Activated CD4-positive, alpha-beta T cell treated with anti-CD3 and anti-CD28 coated beads, Interleukin-2, amount 50 U/mL, for 4 hours (primary cell): ENCODE results near the gene NEK9.
"Not testable (repeated sequence)": the region's sequence is repeated elsewhere in the genome, so short reads cannot be mapped to it uniquely, and the experiment has no call there.

Experiments used
- DNase-seq, 2 experiments: peaks; one replicate each; pipeline ENCODE4 v3.0.0-alpha.2; 2020

NEK9 gene

DNA sequence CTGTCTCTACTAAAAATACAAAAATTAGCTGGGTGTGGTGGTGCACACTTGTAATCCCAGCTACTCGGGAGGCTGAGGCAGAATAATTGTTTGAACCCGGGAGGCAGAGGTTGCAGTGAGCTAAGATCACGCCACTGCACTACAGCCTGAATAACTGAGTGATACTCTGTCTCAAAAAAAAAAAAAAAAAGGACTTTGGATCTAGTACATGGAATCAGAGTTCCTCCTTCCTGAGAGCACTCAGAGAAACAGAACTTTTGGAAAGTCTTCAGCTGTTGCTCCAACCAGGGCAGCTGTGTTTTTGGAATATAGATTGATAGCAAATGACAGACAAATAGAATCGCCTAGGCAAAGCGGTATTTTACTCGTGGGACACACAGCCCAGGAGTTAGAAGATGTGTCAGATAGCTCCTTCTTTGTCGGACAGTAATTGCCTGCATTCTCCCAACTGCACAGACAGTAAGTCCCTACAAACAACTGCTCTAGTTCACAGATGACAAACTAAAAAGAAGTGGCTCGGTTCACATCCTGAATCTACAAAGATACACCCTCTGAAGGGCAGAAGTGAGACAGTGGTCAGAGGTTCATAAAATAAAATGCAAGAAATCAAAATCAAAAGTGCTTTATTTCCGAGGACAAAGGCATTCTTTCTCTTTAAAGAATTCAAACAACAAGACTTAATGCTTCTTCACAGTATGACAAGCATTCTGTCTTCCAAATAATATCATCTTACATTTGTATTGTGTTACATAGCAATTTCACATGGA lies 17.1 kb upstream of the NEK9 start:
- DNase-seq, result no peak

DNA sequence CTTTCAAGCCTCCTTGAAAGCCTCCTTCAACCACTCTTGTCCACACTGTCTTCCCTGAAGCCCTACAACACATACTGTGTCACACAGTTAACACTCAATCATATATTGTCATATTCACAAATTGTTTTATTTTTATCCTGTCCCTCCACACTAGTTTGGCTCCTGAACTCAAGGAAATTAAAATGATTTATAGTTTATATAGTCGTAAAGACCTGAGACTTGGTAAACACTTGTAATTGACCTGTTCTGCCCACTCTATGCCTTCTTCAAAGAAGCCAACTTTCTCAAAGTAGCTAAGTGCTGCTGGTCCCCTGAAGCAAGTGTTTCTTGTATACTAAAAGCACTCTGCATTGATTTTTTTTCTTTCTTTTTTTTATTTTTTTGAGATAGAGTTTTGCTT lies 15.6 kb upstream of the NEK9 start:
- DNase-seq, result no peak

DNA sequence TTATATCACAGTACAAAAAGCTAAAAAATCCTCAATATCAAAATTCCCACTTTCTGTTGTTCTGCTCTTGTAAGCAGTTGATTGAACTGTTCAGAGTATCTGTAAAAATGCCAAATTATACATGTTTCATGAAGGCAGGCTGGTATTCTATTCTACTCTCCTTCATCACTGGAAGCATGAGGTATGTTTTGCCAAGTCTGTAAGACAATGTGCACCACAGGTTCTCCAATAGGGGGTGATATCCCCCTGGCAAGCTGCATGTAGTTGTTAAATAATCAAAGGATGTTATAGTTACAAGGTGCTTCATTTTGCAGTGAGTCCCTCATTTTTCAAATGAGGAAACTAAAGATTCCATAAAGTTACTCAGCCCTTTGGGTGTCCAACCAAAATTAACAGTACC lies 15.1 kb upstream of the NEK9 start:
- DNase-seq, result no peak

DNA sequence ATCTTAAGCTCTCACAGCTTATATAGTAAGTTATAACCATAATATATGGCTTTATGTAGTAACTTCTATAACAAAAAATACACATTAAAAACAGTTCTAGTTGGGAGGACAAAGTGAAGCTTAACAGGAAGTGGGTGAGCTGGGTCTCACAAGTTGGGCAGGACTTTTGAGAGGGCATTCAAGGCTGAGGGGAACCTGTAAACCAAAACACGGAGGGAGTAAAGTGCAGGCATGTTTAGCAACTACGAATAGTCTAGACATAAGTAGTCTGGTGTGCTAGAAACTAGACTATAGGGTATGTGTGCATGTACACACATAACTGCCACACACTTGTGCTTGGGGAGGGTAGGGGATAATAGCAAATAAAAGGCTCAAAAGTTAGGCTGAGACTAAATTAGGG lies 14.2 kb upstream of the NEK9 start:
- DNase-seq, result no peak

DNA sequence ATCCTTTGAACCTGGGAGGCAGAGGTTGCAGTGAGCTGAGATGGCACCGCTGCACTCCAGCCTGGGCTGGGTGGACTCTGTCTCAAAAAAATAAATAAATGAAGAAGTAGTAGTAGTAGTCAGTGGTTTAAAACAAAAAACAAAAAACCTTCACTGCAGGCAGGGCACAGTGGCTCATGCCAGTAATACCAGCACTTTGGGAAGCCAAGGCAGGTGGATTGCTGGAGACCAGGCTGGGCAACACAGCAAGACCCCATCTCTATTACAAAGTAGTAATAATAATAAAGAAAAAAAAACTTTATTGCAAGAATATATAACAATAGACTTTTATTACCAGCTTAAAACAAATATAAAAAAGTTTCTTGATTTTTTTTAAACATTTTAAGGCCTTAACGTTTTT lies 13.8 kb upstream of the NEK9 start:
- no peak for DNase-seq

DNA sequence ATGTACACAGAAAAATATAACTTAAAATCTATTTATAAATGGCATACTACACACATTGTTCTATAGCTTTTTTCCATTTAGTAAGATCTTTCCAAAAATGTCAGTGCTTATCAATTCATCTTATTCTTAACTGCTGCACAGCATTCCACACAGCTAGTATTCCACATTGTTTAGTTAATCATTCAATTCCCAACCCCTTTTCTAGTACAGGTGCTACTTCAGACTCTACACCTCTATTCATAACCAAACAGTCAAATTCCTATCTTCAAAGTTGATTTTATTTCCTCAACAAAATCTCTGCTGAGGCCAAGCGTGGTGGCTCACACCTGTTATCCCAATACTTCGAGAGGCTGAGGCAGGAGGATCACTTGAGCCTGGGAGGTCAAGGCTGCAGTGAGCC lies 12.3 kb upstream of the NEK9 start:
- no peak for DNase-seq

DNA sequence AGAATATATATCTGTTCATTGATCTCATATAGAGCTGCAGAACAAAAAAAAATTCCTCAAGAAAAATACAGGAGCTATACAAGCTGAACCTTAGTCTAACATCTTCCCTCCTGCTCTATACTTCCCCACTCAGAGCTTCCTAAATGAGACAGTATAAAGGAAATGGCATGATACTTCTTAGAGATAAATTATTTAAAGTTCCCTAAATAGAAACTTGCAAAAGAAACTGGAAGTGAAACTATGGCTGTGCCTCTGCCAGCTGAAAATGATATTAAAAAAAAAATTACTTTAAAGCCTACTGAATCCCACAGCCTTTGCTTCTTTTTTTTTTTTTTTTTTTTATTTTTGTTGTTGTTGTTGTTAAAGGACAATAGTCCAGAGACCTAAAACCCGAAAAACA lies 11.6 kb upstream of the NEK9 start:
- DNase-seq, result no peak

DNA sequence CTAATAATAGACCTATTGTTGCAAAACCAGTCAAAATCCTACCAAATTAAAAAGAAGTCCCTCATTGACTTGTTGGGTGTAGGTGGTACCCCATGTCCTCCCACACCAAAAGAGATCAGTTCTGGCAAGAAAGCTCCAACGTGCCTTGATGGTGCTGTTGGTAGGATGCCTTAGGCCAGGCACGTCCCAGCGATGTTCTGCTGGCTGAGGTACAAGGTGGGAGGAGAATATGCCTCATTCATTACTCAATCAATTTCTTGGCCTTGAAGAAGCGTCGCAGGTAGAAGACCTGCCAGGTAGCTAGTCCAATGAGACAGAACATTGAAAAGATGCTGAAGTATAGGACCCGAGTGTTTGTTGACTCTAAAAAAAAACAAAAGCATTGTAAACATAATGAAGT lies 7.8 kb upstream of the NEK9 start:
- no peak for DNase-seq

DNA sequence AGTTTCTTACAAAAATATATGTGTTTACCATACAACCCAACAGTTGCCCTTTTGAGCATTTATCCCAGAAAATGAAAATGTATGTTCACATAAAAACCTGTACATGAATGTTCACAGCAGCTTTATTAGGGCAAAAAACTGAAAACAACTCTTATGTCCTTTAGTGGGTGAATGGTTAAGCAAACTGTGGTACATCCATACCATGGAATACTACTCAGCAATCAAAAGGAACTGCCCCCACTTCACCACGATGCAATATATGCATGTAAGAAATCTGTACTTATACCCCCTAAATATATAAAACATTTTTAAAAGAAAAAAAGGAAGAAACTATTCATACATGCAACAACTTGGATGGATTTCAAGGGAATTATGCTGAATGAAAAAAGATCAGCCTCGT lies 6.7 kb upstream of the NEK9 start:
- no peak for DNase-seq

DNA sequence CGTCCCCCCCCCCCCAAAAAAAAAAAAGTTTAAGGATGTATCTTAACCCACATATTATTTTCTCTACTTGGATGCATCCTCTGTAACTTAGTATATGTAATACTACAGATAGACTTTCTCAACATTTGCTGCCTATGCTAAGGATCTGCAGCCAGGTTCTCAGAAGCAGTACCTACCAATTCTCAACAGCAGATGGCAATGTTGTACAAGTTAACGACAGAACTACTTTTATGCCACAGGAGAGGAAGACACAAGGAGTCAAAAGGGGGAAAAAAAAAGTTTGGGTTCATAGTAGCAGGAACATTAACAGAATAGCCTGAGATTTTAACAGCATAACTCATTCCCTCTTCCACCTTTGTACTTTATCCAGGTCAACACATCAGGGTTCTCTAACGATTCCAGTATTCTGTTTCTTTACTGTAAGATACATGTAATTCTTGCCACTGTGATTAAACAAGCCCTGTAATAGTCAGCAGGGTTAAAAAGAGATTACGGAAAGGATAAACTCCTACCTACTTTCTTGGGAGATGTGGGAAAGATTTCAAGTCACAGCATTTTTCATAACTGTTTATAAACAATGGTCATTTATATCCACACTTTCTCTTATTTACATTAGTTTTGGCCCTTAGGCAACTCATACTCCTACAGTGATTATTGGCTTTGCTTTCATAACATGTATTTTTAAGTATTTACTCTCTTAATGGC lies 5.7 kb upstream of the NEK9 start:
- no peak for DNase-seq

DNA sequence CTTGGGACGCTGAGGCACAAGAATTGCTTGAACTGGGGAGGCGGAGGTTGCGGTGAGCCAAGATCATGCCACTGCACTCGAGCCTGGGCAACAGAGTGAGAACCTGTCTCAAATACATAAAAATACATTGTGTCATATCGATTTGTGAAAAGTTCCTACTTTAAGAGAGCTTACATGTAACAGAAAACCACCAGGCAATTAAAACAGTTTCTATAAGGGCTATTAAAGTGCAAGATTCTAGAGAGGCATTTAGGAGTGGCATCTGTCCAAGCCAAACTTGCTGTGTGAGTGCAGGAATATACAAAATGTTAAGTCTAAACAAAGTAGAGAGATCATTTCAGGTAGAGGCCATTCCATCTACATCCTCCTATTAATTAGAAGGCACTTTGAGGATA lies 1.7 kb upstream of the NEK9 start:
- no peak for DNase-seq

DNA sequence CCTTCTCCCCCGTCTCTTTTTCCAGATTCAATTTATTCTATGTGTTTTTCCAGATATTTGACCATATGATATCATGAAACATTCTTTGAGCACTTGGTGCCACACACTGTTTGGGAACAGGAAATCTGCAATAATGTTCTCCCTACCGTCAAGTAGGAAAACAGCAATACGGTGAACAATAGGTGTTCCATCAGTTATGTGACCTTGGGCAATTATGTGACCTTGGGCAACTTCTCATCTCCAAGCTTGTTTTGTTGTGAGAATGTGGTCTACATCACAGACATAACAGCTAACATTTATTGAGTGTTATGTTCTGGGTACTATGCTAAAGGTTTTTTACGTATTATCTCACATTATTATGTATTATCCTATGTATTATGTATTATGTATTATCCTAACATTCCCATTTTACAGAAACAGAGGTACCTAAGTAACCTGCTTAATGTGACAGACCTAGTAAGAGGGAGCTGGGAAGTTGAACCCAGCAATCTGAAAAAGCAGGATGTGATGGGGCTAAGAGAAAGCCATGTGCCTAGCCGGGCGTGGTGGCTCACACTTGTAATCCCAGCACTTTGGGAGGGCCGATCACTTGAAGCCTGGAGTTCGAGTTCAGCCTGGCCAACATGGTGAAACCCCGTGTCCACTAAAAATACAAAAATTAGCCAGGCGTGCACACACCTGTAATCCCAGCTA lies 1.2 kb upstream of the NEK9 start:
- no peak for DNase-seq

DNA sequence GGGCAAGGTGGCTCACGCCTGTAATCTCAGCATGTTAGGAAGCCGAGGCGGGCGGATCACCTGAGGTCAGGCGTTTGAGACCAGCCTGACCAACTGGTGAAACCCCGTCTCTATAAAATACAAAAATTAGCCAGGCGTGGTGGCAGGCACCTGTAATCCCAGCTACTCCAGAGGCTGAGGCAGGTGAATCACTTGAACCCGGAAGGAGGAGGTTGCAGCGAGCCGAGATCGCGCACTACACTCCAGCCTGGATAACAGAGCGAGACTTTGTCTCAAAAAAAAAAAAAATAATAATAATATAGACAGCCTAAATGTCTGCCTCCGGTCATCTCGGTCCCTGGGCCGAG lies 599 bp upstream of the NEK9 start:
- DNase-seq, result not testable (repeated sequence)

DNA sequence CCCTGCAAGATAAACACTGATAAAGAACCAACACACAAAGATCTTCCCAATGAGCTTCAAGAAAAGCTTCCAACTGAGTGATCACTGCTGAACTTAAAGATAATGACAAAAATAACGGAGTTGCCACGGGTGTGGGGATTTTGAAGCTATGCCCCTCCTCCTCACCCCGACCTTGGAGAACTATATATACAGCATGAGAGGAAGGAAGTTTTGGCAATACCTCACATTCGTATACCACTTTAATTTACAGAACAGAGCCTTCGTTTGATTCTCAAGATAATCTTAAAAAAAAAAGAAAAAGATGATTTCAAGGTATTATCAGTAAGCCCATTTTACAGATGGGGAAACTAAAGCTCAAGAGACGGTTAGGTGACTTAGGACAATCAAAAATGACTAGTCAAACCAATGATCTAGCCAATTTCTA lies 715 bp downstream of the NEK9 start:
- DNase-seq, result no peak

DNA sequence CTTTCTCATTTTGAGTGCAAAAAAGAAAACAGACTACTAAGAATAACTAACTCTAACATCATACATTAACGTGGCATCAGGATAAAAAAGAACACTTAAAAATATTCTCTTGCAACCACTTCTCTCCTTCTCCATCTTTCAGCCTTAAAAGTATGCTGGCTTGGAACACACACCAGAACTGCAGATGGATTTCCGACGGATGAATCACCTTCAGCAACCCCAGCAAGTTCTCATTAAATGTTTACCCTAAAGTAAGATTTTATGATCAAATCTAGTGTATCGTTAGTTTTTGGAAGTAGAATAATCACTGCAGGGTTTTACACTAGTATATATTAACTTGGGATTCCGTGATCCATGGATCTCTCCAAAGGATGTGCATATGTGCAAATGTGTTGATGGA lies 1.2 kb downstream of the NEK9 start:
- no peak for DNase-seq

DNA sequence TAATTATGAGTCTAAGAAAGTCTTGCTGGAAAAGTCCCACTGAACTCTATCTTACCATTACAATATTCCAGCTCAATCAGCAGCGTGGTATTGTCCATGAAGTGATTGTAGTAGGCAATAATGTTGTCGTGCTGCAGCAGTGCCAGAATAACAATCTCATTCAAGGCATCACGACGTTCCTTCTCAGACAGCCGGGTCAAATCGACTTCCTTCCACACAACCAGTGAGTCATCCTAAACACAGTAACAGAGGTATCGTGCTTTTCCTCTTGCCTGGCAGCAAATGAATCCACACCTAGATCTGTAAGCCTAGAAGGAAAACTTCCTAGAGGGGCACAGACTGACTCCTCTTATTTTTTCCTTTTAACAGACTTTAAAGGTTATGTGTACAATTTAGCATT lies 2.9 kb downstream of the NEK9 start:
- DNase-seq, result peak; percentile 26

DNA sequence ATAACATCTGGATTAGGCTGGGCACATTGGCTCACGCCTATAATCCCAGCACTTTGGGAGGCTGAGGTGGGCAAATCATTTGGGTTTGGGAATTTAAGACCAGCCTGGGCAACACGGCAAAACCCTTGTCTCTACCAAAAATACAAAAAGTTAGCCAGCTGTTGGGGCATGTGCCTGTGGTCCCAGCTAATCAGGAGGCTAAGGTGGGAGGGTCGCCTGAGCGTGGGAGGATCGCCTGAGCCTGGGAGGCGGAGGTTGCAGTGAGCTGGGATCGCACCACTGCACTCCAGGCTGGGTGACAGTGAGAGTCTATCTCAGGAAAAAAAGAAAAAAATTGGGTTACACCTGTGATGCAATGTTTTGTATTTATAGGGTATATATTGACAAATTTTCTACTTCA lies 5.3 kb downstream of the NEK9 start:
- no peak for DNase-seq

DNA sequence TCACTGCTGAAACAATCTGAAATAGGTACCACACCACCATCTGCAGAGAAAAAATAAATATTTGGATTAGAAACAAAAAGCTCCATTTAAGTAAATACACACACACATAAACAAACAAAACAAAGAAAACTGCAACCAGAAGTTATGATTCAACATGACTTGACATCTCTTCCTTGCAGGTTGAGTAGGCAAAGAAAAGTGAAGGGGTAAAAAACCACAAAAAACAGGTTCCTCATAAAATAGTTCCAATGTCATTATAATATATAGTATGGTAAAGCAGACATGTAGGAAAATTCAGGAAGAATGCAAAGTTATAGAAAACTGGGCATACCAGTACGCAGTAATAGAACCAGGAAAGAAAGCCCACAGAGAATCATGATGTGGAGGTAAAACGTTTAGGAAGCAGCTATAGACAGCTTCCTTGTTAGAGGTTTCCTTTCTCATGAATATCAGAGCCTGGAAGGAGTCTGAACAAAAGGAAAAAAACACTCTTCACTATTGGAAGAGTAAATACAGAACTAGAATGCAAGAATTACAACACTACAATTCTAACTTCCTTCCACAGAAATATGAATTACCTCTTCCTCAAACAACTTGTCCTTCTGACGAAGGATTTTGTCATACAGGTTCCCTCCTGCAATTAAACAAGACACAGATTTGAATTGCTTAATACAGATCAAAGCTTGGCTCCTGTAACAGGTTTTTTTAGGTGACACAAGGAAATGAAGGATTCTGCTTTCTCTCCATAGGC lies 6.1 kb downstream of the NEK9 start:
- no peak for DNase-seq

DNA sequence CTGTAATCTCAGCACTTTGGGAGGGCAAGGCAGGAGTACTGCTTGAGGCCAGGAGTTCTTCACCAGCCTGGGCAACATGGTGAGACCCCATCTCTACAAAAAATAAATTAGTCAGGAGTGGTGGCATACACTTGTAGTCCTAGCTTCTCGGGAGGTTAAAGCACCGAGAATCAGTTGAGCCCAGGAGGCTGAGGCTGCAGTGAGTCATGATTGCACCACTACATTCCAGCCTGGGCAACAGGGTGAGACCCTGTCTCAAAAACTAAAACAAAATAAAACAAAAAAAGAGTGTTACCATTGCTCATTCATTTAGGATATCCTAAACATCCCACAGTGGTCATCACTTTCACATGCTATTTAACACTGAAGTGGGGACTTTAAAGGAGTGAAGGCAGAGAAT lies 7.8 kb downstream of the NEK9 start:
- DNase-seq, result no peak

DNA sequence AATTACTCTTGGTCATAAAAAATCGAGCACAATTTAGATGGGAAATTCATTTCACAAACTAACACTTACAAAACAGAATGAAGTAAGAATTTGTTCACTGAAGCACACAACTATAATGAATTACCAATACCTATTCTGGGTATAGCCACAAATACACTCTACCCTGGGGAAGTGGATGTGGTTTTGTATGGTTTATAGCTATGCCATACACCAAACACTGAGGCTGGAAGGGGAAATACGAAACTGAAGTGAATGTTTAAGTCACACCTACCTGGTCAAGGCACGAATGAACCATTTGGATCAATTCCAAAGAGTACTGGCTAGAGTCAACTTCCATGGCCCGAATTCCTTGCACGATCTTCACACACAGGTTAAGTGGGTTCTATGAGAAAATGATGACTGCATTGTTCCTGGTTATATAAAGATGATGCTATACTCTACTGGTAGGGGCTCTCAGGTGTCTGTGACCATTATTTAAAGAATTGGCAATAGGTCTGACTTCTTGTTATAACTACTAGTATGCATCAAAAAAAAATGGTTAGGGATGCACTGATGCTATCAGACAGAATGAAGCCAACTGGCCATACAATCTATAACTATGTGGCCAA lies 12.8 kb downstream of the NEK9 start:
- no peak for DNase-seq

DNA sequence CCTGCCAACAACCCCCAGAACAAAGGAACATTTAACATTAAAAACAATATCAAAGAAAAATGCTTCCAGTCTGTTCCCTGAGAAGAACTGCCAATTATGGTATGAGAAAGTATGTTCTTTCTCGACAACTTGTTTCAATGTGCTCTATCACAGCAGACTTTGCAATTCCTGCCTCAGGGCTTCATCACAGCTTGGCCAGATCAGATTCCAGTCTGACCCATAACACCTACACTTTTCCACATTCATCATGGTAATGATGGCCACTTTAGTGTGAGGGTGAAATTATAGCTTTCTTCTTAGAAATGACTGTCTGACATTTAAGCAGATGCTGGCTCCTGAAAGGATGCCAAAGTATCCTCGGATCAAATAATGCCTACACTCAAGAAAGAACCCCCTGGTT lies 17.0 kb downstream of the NEK9 start:
- no peak for DNase-seq

DNA sequence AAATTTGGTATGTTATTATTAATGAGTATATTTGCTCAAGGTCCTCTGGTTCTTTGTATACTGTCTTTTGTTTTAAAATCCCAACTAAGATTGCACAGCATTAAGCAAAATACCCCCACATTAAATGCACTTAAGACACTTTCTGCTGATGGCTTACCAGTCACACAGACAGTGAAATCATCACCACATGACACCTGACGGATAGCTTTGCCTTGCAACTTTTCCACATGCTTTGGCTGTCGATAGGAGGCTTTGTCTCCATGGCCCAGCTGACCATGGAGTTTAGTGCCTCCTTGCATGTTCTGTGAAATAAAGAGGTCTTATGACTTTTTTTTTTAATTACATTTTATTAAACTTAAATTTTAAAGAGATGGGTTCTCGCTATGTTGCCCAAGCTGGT lies 19.7 kb downstream of the NEK9 start:
- no peak for DNase-seq

DNA sequence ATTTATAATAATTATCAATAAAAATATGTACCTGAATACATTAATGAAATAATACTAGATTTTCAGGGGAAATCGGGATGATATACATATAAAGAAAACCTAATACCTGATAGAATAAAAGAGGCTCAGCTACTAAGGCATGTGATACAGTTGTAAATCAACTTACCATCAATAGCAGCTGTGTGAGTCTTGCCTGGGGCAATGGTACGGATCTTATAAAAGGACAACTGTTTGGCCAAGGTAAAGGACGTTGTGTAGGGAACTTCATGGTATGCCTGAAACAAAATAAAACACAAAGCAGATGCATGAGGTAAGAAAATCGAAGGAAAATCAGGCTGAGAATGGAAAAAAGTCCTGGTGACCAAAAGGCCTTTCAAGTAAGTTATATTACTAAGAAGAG lies 25.4 kb downstream of the NEK9 start:
- no peak for DNase-seq
